GM21717 (cell line): ENCODE measurements around the gene PRKAG3.
"Not testable (repeated sequence)": the region's sequence is repeated elsewhere in the genome, so short reads cannot be mapped to it uniquely, and the experiment has no call there.

Source experiments
- ATAC-seq: cut with Tn5 transposase; IDR thresholded peaks from one replicate; pipeline ENCODE4 v1.9.1; 2021; ENCODE audit warnings: mild to moderate bottlenecking, moderate library complexity; ENCODE audit not compliant: unreplicated experiment

Gene PRKAG3

DNA sequence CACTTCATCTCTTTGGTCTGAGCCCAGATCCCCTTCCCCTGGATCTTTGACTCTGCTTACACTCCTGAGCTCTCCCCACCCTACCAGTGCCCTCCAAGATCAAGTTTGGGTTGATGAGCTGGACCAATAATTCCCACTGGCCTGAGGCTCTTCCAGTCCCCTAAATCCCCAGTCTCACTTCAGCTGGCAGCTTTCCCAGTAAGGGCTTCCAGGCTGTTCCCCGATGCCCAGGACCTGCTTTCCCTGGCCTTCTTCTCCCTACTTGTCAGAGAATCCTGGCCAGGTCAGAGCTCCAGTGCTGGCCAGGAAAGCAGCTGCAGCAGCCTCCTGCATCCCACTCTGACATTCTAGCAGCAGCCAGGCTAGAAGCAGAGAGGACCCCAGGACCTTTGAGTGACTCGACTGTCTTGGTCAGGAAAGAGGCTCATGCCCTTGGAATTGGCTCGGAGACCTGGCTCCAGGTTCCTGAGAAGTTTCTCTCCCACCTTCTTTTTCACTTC, 31.5 kb upstream of the PRKAG3 start:
- no peak for ATAC-seq

DNA sequence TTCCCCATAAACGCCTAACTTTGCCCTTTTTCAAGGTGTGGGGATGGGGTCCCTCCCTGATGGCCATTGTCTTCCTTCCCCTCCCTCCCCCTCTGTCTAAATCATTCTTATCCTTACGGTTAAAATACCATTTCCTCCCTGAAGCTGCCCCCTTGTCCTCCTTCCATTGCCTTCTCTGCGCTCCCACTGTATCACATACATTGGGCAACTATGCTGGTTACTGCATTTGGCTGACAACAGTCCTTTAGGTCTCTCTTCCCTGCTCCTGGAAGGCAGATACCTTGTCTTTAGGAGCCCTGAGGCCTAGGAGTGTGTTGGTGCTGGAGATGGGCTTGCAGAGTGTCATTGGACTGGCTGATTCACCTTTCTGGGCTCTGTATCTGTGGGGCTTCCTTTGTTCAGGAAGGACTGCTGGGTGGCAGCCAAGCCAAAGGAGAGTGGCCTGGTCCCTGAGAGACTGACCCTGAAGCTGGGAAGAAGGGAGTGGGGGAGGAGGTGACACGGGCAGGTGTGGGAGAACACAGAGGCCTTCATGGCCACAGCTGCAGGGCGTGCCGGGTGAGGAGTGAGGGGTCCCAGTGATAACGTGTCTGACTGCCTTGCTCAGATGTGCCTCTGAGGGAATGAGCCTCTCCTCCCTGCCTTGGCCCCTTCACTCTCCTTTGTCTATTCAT, 30.2 kb upstream of the PRKAG3 start:
- no peak for ATAC-seq

GRCh38 chr2:218860950-218861381, 29.4 kb upstream of the PRKAG3 start:
- no peak for ATAC-seq

DNA sequence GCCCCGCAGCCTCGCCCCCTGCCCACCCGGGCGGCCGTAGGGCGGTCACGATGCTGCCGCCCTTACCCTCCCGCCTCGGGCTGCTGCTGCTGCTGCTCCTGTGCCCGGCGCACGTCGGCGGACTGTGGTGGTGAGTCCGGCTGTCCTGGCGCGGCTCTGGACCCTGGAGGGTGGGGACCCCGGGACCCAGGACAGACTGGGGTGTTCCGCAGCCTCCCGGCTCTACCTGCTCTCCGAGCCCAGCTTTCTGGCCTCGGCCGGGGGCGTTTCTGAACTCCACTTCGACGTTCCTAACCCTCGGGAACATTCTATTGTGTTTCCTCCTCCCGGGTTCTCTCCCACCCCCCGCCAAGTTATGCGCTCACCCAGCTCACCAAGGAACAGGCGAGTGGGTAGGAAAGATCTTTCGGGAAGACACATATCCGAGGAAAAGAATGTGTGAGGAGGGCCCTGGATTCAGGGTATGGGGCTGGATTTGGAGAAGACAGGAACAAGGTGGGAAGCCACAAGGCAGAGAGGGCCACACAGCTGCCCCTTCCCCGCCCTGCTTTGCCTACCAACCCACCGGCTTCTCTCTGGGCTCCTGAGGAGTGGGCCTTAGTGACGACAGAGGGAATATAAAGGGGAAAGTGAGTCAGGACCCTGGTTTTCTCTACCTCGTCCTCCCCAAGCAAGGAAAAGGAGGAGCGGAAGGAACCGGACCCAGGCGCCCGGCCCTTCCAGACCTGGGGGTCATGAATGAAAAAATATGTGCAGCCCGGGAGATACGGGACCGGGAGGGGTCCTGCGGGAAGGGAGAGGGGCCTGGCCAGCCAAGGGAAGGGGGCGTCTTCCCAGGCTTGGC, 28.6 kb upstream of the PRKAG3 start:
- no peak for ATAC-seq

GRCh38 chr2:218859556-218859987, 28.0 kb upstream of the PRKAG3 start, which contains the start of gene WNT6:
Gene WNT6, plus strand, starts transcription at chr2:218859805. Its CDS starts 233 bp downstream, at chr2:218860038.
- no peak for ATAC-seq

- no peak for ATAC-seq
Observed at GRCh38 chr2:218858671-218859555, 27.3 kb upstream of the PRKAG3 start.

DNA sequence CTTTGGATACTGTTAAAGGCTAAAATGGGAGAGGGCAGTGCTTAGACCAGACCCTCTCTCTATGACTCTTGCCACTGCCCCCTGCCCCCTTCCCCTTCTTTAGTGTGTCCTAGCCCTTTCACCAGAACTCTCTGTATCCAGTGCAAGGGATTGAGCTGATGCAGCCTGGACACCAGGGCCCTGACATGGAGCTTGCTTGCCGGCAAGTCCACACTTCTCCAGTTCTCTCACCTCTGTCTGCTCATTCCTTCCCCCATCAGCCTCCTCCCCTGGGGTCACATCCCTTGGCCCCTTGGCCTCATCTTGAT, 26.5 kb upstream of the PRKAG3 start:
- ATAC-seq = no peak

DNA sequence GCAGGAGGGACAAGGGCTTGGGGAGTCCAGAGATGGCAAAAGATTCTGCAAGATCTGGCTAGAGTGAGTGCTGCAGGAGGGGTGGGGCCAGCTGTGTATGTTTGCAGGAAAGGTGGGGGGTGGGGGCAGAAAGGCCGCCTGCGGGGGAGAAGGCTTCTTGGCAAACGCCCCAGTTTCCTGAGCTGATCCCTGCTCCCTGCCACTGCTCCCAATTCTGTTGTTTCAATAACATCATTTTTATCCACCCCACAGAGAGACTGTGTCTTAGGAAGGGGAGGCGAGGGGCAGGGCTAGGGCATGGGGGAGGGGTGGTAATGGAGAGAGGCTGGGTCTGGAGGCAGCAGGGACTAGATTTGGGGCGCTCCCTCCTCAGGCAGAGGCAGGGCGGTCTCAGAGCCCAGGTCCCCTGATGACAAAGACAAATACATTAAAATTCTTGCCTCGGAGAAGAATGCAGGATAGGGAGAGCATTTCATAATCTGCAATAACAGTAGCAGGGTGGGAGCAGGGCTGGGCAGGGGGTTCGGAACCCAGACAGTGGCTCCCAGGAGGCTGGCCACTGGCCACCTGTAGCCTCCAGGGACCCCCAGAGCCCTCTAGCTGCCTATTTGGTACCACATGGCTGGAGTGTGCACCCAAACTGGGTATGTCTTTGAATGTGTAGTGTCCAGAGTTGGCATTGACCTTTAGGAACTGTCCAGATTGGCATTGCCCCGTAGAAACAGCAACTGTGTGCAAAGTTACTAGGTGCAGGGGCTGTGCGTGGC, 26.0 kb upstream of the PRKAG3 start:
- no peak for ATAC-seq

DNA sequence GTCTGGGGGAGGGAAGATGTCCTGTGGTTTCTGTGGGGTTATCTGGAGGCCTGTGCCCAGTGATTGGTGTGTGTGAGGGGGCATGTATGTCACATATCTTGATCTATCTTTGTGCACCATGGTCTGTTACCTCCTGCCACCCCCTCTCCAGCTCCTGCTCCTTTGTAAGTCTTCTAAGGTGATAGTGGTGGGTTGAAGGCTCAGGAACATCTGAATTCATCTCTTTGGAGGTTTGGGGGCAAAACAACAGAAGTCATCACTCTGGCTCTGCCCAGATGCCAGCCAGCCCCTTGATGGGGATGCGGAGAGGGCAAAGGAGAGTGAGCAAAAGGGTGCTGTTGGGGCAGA, 25.3 kb upstream of the PRKAG3 start:
- ATAC-seq = no peak

DNA sequence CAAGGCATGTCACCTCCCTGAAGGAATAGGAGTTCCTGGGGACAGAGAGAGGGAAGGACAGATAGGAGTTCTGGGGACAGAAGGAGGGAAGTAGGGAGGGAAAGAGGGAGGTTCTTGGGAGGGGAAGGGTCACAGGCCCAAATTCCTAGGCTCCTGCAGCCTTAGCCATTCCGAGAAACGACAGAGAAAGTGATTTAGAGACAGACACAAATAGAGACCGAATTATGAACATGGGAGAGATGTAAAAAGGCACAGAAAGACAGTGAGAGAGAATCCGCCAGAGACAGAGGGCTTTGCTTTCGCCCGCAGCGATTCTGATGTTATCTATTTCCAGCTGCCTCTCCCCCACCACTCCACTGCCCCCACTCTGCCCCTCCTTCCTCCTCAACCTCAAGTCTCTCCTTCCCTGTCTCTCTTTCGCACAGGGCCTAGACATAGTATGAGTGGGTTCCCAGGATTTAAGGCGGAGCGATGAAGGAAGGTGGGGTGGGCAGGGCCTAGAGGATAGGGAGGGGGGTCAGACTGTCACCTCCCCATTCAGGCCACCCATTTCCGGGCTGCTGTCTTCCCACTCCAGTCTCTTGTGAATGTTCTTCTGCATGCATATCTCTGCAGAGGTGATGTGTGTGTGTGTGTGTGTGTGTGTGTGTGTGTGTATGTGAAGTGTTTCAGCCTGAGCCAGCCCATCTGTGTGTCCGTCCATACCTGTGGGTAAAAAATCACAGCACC, 24.7 kb upstream of the PRKAG3 start:
- ATAC-seq = no peak

DNA sequence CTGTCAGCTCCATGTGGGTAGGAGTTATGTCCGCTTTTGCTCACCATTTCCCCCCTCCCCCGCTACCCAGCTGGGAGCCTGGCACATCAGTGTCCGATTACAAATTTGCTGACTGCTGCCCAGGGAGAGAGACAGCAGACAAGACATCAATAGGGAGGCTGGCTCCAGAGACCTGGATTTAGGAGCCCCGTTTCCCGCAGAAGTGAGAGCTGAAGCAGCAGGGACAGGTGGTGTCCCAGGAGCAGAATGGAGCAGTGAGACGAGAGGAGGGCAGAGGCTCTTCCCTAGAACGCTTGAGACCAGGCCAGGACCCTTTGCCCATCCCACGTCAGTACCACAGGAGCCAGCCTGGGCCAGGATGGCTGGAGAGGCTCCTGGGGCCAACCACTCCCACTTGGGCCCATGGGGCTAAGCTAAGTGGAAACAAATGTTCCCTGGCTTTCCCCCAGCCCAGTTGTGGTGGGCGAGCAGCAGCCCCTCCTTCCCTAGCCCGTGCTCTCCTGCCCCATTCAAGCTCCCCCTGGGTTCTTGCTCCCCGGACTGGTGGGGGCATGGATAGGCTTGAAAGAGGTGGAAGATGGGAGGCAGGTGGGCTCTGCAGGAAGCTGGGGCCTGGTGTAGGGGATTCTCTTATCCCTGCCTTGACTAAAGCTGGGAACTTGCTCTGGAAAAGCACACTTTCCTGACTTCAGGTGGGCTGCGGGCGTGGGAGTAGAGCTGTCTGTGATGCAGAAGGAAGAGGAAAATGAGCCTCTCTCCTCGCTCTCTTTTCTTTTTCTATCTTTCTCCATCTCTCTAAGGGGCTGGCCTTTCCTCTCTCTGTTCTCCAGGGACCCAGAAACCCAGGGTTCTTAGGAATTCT, 23.9 kb upstream of the PRKAG3 start:
- ATAC-seq = no peak

DNA sequence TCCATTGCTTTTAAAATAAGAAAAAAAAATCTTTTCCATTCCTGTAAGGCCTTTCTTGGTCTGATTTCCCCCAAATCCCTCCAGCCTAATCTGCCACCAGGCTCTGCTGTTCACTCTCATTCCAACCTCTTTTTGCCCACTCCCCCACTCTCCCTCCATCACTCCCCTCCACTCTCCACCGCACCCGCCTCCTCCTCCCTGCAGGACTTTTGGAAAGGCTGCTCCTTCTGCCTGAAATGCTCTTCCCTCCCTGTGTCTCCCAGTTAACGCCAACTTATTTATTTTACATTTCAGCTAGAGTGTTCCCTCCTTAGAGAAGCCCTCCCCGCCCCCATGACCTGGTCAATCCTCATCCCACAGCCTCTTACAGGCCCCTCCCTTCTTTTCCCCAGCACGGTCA, 23.3 kb upstream of the PRKAG3 start:
- ATAC-seq = no peak

GRCh38 chr2:218853766-218854165, 22.2 kb upstream of the PRKAG3 start:
- ATAC-seq = no peak

DNA sequence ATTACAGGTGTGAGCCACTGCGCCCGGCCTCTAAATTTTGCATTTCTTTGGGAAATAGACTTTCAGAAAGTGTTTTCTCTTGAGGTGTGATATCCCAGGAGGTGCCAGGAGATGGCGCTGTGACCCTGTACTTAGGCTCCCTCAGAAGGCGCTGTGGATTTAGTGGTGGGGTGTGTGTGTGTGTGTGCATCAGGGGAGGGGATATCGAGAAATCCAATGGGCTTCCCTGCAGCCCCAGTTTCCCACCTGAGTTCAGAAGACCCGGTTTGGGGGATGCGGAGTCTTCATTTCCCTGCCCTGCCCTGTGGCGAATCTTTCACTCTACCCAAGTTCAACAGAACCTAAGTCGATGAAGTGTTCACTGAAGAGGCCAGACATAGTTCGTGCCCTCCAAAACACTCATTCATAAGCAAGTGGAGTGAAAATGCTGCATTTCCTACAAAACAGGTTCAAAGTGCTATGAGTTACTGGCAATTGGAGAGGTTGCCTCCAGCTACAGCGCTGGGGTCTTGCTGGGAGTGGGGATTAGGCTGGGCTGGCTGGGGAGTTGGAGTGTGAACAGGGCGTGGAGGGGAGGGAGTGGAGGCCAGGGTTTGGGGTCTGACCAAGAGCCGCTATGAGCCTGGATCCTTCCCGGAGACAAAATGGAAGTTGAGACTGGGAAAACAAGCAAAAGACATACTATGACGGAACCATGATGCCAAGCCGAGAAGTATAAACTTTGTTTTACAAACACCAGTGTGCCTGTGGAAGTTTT, 21.5 kb upstream of the PRKAG3 start:
- ATAC-seq = no peak

- ATAC-seq = no peak
Observed at GRCh38 chr2:218851286-218851685, 19.7 kb upstream of the PRKAG3 start.

- ATAC-seq = no peak
Observed at GRCh38 chr2:218850796-218851195, 19.2 kb upstream of the PRKAG3 start.

DNA sequence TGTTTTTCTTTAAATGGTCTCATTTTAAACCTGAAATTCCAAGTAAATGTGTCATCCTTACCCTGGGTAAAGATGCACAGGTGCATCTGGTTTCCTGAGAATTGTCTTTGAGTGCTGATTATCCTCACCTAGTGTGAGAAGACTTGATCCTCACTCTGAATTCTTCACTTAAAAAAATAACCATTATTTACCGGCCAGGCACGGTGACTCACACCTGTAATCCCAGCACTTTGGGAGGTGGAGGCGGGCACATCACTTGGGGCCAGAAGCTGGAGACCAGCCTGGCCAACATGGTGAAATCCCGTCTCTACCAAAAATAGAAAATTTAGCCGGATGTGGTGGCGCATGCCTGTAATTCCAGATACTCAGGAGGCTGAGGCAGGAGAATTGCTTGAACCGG, 18.1 kb upstream of the PRKAG3 start:
- ATAC-seq = no peak

GRCh38 chr2:218846963-218847362, 15.4 kb upstream of the PRKAG3 start:
- not testable (repeated sequence) for ATAC-seq
